Stomach (tissue), 4 donors: ENCODE measurements around the gene ASIC5.

Source experiments
- POLR2A ChIP-seq, 4 donors: fragments of 450-650 bp; IDR thresholded peaks; one replicate each; pipeline ENCODE4 v1.6.1; 2016; ENCODE audit warnings: antibody characterized with exemption in 4 of 4, control low read depth in 2 of 4, mild to moderate bottlenecking in 1 of 4, moderate library complexity in 1 of 4
- TF ChIP-seq, protein P1 (sequence below), 7 experiments: fragments of 450-650 bp in 4 of 7; fragments of 200-600 bp in 3 of 7; sonication (generic) in 3 of 7; IDR thresholded peaks; one replicate each; pipeline ENCODE4 v1.5.1; 2016 to 2019; ENCODE audit warnings: antibody characterized with exemption in 7 of 7, control low read depth in 2 of 7, mild to moderate bottlenecking in 1 of 7

GRCh38 chr4:155907556-155907955 is 41.5 kb upstream of the ASIC5 start:
- TF ChIP-seq, protein P1, sequence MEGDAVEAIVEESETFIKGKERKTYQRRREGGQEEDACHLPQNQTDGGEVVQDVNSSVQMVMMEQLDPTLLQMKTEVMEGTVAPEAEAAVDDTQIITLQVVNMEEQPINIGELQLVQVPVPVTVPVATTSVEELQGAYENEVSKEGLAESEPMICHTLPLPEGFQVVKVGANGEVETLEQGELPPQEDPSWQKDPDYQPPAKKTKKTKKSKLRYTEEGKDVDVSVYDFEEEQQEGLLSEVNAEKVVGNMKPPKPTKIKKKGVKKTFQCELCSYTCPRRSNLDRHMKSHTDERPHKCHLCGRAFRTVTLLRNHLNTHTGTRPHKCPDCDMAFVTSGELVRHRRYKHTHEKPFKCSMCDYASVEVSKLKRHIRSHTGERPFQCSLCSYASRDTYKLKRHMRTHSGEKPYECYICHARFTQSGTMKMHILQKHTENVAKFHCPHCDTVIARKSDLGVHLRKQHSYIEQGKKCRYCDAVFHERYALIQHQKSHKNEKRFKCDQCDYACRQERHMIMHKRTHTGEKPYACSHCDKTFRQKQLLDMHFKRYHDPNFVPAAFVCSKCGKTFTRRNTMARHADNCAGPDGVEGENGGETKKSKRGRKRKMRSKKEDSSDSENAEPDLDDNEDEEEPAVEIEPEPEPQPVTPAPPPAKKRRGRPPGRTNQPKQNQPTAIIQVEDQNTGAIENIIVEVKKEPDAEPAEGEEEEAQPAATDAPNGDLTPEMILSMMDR (IDR thresholded peaks at IDR 0.05): no peak
- TF ChIP-seq POLR2A (IDR thresholded peaks at IDR 0.05): no peak
